ENCODE measurements around the gene RIT1.

The RIT1 gene

DNA sequence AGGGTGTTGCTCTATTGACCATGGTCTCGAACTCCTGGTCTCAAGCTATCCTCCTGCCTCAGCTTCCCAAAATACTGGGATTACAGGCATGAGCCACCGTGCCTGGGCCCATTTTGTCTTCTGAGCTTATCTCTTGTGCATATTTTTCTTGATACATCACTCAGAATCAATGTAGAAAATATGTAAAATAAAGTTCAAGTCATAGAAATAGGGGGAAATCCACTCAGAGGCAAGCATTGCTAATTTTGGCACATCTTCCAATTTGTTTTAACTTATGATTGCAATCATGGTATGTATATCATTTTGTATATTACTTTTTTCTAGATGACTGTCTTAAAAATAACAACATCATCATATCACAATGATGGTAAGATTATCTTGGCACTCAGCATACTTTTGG, 21.6 kb downstream of the RIT1 start:
- no peak for DNase-seq

- no peak for DNase-seq
Measured at GRCh38 chr1:155888481-155888880, 22.7 kb downstream of the RIT1 start.

DNA sequence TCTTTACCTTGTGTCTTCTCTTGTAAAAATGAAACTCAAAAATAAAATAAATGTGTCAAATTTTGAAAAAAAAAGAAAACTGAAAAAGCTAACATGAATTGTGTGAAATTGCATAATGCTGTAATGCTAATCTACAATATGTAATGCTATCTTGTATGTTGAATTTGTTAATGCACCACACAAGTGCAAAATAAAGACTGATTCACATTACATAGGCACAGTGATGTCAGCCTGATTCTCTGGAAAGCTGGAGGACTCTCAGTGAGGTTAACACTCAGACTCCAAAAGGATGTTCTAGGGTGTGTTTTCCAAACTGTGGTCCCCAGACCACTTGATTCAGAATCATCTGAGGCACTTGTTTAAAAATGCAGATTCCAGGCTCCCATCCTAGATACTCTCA, 26.2 kb downstream of the RIT1 start:
- DNase-seq: no peak

- no peak for DNase-seq
Measured at GRCh38 chr1:155884031-155884960, 26.9 kb downstream of the RIT1 start.

DNA sequence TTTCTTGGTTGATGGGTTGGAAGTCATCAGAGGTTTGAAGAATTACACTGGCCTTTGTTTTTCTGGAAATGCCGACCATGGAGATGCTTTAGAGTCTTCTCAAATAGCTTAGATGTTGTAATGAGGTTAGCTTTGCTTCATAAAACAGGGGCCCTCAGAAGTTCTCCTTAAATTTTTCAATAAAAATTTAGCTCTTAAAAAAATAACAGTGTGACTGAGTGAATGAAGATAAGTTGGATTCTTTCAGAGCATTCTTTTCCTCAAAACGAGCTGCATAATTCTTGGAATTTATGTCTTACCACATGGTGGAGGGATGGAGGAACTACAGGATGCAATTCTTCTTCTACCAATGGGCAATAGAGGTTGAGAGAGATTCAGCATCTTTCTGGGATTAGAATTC, 28.4 kb downstream of the RIT1 start:
- DNase-seq: no peak

- DNase-seq: no peak
Measured at GRCh38 chr1:155882235-155882634, 28.9 kb downstream of the RIT1 start.

GRCh38 chr1:155880950-155881349, 30.2 kb downstream of the RIT1 start:
- no peak for DNase-seq

GRCh38 chr1:155880251-155880650, 30.9 kb downstream of the RIT1 start:
- no peak for DNase-seq

DNA sequence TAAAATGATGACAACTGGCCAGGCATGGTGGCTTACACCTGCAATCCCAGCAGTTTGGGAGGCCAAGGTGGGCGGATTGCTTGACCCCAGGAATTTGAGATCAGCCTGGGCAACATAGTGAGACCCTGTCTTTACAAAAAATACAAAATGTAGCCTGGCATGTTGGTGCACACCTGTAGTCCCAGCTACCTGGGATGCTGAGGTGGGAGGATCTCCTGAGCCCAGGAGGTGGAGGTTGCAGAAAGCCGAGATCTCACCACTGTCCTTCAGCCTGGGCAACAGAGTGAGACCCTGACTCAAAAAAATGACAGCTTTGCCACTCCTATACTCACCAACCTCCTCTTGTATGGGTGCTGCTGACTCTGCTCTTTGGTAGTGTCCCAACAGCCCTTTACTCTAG, 33.2 kb downstream of the RIT1 start:
- DNase-seq: no peak

DNA sequence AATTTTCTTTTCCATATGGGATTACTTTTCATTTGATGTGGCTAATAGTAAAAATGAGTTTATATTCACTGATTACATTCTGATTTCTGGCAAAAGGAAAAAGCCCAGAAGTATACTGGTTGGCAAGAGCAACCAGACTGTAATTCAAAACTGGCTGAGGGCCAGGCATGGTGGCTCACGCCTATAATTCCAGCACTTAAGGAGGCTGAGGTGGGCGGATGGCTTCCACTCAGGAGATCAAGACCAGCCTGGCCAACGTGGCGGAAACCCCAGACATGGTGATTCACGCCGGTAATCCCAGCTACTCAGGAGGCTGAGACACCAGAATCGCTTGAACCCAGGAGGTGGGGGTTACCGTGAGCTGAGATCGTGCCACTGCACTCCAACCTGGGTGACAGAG, 37.3 kb downstream of the RIT1 start:
- no peak for DNase-seq

DNA sequence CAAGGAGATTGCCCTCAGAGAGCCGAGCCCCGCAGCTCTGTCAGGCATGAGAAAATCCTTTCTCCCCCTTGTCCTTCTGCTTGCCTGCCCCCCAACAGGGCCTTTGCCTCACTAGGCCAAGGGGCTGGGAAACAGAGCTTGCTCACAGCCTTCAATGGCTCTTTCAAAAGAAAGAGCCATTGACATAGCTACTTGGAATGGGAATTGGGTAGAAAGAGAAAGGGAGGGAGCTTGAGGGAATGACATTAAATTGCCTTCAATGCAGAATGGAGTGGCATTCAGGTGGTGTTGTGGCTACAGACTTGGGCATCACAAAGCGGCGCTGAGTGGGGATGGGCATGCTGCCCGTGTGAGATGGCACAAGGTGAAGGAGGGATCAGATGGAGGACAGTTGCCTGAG, 38.6 kb downstream of the RIT1 start:
- no peak for DNase-seq

GRCh38 chr1:155871390-155871789, 39.8 kb downstream of the RIT1 start:
- no peak for DNase-seq

DNA sequence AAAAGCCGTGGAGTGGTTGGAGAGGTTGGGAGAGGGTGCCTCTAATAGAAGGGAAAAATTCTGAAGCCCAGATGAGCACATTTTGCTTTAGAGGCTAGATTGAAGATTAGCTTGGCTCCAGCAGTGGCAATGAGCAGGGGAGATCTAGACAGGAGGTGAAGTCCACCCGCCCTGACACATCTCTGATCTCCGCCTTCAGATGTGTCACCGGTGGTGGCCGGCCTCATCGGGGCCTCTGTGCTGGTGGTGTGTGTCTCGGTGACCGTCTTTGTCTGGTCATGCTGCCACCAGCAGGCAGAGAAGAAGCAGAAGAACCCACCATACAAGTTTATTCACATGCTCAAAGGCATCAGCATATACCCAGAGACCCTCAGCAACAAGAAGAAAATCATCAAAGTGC, 43.4 kb downstream of the RIT1 start:
- DNase-seq: no peak

DNA sequence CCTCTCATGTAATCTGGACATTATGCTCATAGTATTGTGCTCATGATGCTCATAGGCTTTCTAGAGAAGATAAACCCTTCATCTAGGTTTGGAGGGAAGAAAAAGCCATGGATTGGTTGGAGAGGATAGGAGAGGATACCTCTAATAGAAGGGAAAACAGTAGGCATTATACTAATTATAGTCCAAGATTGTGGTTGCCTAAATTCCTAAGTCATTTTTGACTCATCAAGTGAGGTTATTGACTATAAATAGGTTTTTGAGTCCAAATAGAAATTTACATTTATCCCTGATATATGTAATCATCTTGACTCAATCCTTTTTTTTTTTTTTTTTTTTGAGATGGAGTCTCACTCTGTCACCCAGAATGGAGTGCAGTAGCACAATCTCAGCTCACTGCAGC, 46.8 kb downstream of the RIT1 start:
- DNase-seq: no peak

- no peak for DNase-seq
Measured at GRCh38 chr1:155861896-155862295, 49.3 kb downstream of the RIT1 start.

GRCh38 chr1:155860970-155861510, 50.1 kb downstream of the RIT1 start:
- DNase-seq: no peak

DNA sequence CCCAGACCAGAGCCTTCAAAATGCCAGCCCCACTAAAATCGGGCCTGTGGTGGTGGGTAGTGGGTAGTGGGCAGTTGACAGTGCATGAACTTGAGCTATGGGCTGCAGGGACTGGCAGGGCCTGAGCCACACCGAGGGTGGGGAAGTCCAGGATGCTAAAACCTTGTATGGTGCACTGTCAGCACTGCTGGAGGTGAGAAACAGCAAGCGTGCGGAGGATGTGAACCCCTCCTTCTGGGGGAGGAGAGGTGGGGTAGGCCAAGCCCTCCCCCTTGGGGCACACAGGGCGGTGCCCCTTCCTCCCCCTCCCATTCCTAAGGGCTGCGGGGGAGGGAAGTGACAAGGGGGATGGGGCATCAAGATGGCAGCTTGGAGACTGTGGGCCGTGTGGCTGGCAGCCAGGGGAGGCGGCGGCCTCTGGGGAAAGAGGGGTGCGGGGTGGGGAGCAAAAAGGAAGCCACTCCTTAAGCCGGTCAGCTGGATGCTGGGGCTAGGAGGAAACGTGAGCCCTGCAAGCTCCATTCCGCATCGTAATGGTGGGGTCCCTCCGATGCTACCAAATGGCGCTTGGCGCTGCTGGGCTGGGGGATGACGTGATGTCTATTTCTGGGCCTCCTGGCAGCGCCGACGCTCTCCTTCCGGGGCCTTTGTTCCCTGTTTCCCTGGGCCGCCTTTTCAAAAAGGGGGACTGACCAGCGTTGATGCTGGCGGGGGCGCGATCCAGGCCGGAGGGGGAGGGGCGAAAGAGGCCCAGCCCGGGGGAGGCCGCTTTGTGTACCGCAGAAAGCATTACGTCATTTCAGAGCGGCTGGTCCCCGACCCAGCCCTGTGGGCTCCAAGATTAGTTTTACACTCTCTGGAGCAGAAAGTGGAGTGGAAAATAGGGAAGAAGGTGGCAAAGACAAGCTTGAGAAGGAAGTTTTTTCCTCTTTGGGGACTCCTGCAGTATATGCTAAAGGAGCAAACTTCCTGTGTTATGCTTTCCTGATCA, 51.0 kb downstream of the RIT1 start:
- DNase-seq: peak; percentile 47 to 52

GRCh38 chr1:155859234-155859829, 51.8 kb downstream of the RIT1 start, which contains the start of gene SYT11:
SYT11 (plus strand) TSS chr1:155859567; CDS start chr1:155859762, 195 bp downstream.
- peak; percentile 92 to 96 for DNase-seq

DNA sequence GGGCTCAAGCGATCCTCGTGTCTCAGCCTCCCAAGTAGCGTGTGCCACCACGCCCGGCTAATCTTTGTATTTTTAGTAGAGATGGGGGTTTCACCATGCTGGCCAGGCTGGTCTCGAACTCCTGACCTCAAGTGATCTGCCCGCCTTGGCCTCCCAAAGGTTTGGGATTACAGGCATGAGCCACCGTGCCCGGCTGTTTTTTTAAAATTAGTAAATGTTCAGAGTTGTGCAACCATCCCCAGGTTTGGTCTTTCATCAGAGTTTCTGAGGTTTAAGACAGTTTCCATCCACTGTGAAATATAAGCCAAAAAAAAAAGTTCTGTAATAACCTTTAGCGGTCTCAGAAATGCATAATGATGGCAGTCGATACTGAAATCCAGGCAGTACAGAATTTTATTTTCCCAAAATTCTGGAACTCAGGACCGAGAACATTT, 52.3 kb downstream of the RIT1 start:
- peak; percentile 20 to 23 for DNase-seq

DNA sequence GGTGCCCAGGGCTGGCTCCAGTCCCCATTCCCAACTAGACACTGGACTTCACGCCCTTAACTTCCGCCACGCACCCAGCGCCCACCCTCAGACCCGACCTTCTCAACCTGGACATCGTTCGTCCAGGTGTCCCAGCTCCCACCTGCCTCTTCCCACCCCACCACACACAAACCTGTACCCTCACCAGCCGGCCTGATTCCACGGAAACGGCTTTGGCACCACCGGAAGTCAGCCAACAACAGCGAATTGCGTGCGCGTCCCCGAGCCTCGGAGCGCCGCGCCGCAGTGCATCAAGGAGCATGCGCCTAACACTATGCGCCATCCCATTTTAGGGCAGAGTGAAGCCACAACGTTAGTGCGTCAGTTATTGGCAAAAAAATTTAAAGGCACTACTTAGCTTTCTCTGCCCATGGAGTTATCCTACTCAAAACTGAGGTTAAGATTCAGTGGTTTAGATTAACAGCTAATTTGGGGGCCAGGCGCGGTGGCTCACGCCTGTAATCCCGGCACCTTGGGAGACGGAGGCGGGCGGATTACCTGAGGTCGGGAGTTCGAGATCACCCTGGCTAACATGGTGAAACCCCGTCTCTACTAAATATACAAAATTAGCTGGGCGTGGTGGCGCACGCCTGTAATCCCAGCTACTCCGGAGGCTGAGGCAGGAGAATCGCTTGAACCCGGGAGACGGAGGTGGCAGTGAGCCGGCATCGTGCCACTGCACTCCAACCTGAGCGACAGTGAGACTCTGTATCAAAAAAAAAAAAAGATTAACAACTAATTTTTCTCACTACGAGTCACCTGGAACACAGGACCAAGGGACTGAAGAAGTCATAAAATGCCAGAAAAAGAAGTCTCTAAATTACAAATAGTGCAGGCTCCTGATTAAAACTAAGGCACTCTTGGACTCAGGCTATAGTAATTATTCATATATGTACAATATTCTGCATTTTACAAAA, 53.9 kb downstream of the RIT1 start, which contains the start of gene GON4L:
Gene GON4L (minus strand): TSS at position 240 of the 956 bp plus-strand sequence. CDS start 3,434 bp downstream, outside the sequence.
- DNase-seq: peak; percentile 82 to 84

GRCh38 chr1:155856257-155856974, 54.7 kb downstream of the RIT1 start:
- no peak for DNase-seq
